OCI-LY1 (cell line): ENCODE data around the gene SLC45A1.

ENCODE experiments used
- CTCF ChIP-seq: fragments of 200-600 bp; sonication (generic), shearing (Covaris generic); IDR thresholded peaks from 2 replicates; pipeline ENCODE4 v1.5.1; 2017; ENCODE audit warnings: mild to moderate bottlenecking, antibody characterized with exemption, low read length, moderate library complexity, mixed read lengths
- EZH2 ChIP-seq: fragments of 200-600 bp; sonication (generic), shearing (Covaris generic); IDR thresholded peaks from 2 replicates; pipeline ENCODE4 v1.8.0; 2017; ENCODE audit warnings: borderline replicate concordance, mixed run types, mild to moderate bottlenecking, antibody characterized with exemption, low read length, moderate library complexity, mixed read lengths

- TF ChIP-seq CTCF: no peak
- no peak for TF ChIP-seq EZH2
Measured at GRCh38 chr1:8355439-8356255, 37.7 kb downstream of the SLC45A1 start.
